ENCODE measurements around the gene RAB7A.

RAB7A gene

DNA sequence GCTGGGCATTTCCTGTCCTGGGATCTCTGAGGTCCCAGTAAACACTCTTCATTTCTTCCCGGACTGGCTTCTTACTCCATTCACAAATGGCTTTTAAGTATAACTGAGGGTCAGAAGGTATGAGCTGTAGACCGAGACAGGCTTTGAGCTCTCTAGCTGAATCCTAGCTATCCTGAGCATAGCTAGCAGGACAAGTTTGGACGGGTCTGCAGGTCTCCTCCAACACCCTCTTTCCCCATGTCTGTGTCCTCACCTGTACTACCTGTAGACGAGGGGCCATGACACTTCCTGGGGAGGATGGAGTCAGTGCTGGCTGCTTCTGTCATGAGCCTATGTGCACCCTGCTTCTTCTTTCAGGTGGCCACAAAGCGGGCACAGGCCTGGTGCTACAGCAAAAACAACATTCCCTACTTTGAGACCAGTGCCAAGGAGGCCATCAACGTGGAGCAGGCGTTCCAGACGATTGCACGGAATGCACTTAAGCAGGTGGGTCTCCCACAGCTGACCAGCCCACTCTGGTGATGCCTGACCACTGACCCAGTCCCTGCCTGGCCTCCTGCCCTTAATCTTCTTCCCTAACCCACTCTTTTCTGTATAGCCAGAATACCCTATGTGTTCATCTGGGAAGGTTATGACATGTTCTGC, 81.3 kb downstream of the RAB7A start:
- TF ChIP-seq CTCF (conservative IDR thresholded peaks at IDR 0.05), result no peak
- H3K27ac ChIP-seq, result no peak overlapping the region

- H3K27ac ChIP-seq, result no peak overlapping the region
- TF ChIP-seq CTCF (conservative IDR thresholded peaks at IDR 0.05), result no peak
These were observed 82.7 kb downstream of the RAB7A start for GRCh38 chr3:128808672-128809071.

DNA sequence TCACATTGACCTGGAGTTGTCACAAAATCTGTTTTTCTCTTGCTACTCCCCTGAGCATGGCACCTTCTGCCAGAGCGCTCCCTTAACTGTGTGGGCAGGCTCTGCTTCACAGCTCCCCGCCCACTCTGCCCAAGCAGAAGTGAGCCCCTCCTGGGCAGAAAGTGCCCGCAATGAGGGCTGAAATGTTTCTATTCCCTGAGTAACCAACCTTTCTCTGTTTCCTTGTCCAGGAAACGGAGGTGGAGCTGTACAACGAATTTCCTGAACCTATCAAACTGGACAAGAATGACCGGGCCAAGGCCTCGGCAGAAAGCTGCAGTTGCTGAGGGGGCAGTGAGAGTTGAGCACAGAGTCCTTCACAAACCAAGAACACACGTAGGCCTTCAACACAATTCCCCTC, 87.1 kb downstream of the RAB7A start:
- TF ChIP-seq CTCF (conservative IDR thresholded peaks at IDR 0.05), result no peak

GRCh38 chr3:128814060-128814459, 88.1 kb downstream of the RAB7A start:
- no peak overlapping the region for H3K27ac ChIP-seq

More for the DNA sequence above, 87.1 kb downstream of the RAB7A start:
- H3K27ac ChIP-seq, result no peak overlapping the region

DNA sequence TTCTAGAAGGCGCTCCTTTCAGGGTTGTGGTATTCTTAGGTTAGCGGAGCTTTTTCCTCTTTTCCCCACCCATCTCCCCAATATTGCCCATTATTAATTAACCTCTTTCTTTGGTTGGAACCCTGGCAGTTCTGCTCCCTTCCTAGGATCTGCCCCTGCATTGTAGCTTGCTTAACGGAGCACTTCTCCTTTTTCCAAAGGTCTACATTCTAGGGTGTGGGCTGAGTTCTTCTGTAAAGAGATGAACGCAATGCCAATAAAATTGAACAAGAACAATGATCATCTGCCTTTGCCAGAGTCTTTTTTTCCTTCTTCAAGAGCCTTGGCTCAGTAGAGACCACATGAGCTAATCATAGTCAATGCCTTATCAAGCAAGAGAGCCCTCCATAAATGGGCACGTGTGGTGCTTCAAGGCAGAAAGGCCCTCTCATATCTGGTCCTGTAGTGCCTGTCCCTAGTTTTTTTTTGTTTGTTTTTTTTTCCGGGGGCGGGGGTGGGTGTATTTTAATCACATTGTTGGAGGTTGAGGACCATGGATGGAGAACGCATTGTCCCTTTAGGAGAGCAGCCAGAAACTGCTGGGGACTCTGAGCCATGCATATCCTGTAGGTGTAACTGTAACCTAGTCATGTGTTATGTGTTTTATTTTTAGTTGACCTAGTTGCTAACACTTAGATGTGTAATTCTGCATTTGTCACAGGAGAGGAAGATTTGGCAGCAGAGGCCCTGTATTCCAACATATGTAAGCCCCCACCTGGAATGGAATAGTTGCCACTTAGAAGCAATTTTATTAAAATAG, 88.7 kb downstream of the RAB7A start:
- TF ChIP-seq CTCF (conservative IDR thresholded peaks at IDR 0.05), result no peak
- no peak overlapping the region for H3K27ac ChIP-seq

More at GRCh38 chr3:128814060-128814459, 88.1 kb downstream of the RAB7A start:
- TF ChIP-seq CTCF (conservative IDR thresholded peaks at IDR 0.05), result no peak

- no peak for TF ChIP-seq CTCF (conservative IDR thresholded peaks at IDR 0.05)
- no peak overlapping the region for H3K27ac ChIP-seq
These were observed 89.5 kb downstream of the RAB7A start for GRCh38 chr3:128815318-128816064.

- no peak overlapping the region for H3K27ac ChIP-seq
- TF ChIP-seq CTCF (conservative IDR thresholded peaks at IDR 0.05), result no peak
These were observed 92.3 kb downstream of the RAB7A start for GRCh38 chr3:128818186-128818787.

All from VCaP (cell line).